ENCODE measurements around the gene ABCF2.

DNA sequence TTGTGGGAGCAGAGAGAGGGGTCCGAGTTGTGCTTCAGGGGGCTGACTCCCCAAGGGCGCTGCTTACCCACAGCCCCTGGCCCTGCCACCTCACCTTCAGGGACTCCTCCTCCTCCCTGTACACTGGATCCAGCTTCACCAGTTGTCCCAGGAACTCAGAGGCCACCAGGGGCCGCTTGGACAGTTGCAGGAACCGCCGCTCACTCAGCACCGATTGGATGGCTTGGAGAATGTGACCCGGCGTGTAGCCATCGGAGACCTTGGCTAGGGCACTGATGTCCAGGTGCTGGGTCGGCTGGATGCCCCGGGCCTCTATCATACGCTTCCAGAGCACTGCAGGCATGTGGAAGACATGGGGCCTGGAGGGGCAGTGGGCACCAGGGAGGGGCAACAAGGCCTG is 35.5 kb downstream of the ABCF2 start:
- TF ChIP-seq, protein P1, sequence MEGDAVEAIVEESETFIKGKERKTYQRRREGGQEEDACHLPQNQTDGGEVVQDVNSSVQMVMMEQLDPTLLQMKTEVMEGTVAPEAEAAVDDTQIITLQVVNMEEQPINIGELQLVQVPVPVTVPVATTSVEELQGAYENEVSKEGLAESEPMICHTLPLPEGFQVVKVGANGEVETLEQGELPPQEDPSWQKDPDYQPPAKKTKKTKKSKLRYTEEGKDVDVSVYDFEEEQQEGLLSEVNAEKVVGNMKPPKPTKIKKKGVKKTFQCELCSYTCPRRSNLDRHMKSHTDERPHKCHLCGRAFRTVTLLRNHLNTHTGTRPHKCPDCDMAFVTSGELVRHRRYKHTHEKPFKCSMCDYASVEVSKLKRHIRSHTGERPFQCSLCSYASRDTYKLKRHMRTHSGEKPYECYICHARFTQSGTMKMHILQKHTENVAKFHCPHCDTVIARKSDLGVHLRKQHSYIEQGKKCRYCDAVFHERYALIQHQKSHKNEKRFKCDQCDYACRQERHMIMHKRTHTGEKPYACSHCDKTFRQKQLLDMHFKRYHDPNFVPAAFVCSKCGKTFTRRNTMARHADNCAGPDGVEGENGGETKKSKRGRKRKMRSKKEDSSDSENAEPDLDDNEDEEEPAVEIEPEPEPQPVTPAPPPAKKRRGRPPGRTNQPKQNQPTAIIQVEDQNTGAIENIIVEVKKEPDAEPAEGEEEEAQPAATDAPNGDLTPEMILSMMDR (IDR thresholded peaks at IDR 0.05): no peak
- no peak for TF ChIP-seq EZH2 (IDR thresholded peaks at IDR 0.05; ENCODE audit: borderline replicate concordance, insufficient read depth, low read depth, low read length, poor library complexity, severe bottlenecking)
